ENCODE results near the gene HIGD2B. TPM values are rescaled to one million over a fixed set of nuclear protein-coding genes. Genes with fewer than 3 reads are reported as not detected.
"Not testable (repeated sequence)": the region's sequence is repeated elsewhere in the genome, so short reads cannot be mapped to it uniquely, and the experiment has no call there.

Gene HIGD2B
- total RNA-seq, 2 donors from 2014 or later, result not detected

DNA sequence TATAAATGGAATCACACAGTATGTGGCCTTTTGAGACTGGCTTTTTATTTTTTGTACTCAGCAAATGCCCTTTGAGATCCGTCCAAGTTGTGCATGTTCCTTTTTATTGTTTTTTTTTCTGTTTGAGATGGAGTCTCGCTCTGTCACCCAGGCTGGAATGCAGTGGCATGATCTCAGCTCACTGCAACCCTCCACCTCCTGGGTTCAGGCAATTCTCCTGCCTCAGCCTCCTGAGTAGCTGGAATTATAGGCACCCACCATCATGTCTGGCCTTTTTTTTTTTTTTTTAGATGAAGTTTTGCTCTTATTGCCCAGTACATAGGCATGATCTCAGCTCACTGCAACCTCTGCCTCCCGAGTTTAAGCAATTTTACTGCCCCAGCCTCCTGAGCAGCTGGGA is 59.8 kb downstream of the HIGD2B start:
- intact Hi-C loops (cut with DNase I); DNase-seq (ENCODE audit: low spot score): not testable (repeated sequence)

Other genes starting within 250 kb of the HIGD2B start
- 100 to 1,000 TPM; 145 to 149 TPM for gene ARIH1, start 211.9 kb downstream of the HIGD2B start, total RNA-seq
- not detected for gene GOLGA6B, start 31.5 kb downstream of the HIGD2B start, total RNA-seq
- 10 to 100 TPM; 14.7 to 16.4 TPM for gene BBS4, start within 50 bp of the HIGD2B start, total RNA-seq
- 10 to 100 TPM; 29.8 to 36.4 TPM for gene ADPGK, start 97.6 kb upstream of the HIGD2B start, total RNA-seq

Data from posterior vena cava (tissue), 2 donors.